Breast epithelium (tissue), 4 donors: Measurements from ENCODE around the gene DISP3. TPM values are rescaled to one million over a fixed set of nuclear protein-coding genes. Genes with fewer than 3 reads are reported as not detected.

Source experiments
- DNase-seq, 2 donors: peaks; one replicate each; pipeline ENCODE4 v3.0.0-alpha.2; 2019; ENCODE audit warnings: low spot score in 2 of 2
- H3K27ac ChIP-seq, 2 donors: fragments of 200-600 bp; sonication (generic) in 1 of 2; one replicate each; pipeline ENCODE4 v1.5.1; 2016 to 2019; ENCODE audit warnings: mild to moderate bottlenecking in 1 of 2
- H3K27me3 ChIP-seq, 2 donors: fragments of 200-600 bp; sonication (generic) in 1 of 2; one replicate each; pipeline versions ENCODE4 v1.5.1 to v1.6.0; 2017 to 2019; ENCODE audit warnings: control low read depth in 1 of 2, mild to moderate bottlenecking in 1 of 2
- H3K36me3 ChIP-seq: fragments of 200-600 bp; one replicate; pipeline ENCODE4 v1.5.1; 2019
- H3K4me1 ChIP-seq, 2 donors: fragments of 200-600 bp; sonication (generic); one replicate each; pipeline ENCODE4 v1.5.1; 2016 to 2019; ENCODE audit warnings: control low read depth in 1 of 2
- H3K4me3 ChIP-seq, 3 donors: fragments of 200-600 bp; sonication (generic); 1 replicate in 2 of 3; 2 replicates in 1 of 3; pipeline ENCODE4 v1.5.1; 2016 to 2019; ENCODE audit warnings: mild to moderate bottlenecking in 3 of 3, moderate library complexity in 2 of 3
- H3K9me3 ChIP-seq, 2 donors: fragments of 200-600 bp; sonication (generic) in 1 of 2; one replicate each; pipeline ENCODE4 v1.5.1; 2016 to 2019; ENCODE audit warnings: control low read depth in 1 of 2
- POLR2A ChIP-seq: fragments of 450-650 bp; IDR thresholded peaks from one replicate; pipeline ENCODE4 v1.6.1; 2016; ENCODE audit warnings: antibody characterized with exemption, mild to moderate bottlenecking, moderate library complexity
- POLR2AphosphoS5 ChIP-seq, 3 donors: sonication (generic); formaldehyde crosslinking; IDR thresholded peaks; one replicate each; pipeline ENCODE4 v1.6.1; 2017; ENCODE audit warnings: antibody characterized with exemption in 3 of 3
- intact Hi-C: fragments of 100-400 bp; cut with DNase I; formaldehyde crosslinking; loops from one replicate; pipeline ENCODE4 v1.15.1; 2023; ENCODE audit warnings: low total_unique reads
- total RNA-seq, 3 donors: library from RNA; depleted of rRNA; stranded (reverse); fragments of >200 nt; gene quantifications; one replicate each; pipeline ENCODE4 v1.1.0, GENCODE V29; 2016
- TF ChIP-seq, protein P1 (sequence below), 3 donors: fragments of 450-650 bp; IDR thresholded peaks; one replicate each; pipeline ENCODE4 v1.5.1; 2016 to 2017; ENCODE audit warnings: antibody characterized with exemption in 3 of 3, mild to moderate bottlenecking in 3 of 3, moderate library complexity in 3 of 3

The DISP3 gene
- total RNA-seq, 3 donors from 2014 or later, result 0.88 TPM; not detected in 2

DNA sequence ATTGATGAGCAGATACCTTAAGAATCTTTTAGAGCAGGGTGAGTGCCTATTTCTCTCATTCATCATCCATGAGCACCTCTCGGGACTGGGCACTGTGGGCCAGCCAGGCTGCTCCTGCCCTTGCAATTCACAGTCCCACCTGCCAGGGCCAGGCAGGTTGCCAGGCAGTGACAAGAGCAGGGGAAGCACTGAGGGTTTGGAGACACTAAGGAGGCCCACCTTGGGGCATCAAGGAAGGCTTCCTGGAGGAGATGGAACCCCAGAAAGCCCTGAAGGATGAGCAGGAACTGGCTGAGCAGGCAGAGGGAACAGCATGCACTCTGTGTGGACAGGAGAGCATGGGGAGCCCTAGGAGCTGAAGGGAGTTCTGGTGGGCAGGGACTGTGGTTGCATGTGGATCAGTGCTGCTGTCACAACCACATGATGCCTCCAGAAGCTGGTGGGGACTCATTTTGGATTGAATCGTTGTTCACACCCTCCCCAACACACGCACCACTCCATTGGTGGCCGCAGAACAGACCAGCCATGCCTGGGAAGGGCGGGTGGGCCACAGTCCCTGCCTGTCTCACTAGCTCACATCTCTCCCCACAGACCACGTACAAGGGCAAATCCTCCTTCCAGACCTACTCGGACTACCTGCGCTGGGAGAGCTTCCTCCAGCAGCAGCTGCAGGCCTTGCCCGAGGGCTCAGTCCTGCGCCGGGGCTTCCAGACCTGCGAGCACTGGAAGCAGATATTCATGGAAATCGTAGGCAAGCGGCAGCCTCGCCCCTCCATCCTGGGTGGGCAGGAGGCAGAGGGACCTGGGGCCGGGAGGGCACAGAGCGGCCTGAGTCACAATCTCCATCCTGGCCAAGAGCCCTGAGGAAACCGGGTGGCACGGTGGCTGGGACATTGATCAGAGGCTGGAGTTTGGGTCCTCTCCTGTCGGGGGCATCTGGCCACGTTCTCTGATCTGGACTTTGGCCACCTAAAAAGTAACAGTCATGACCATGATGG, 55.1 kb downstream of the DISP3 start:
- TF ChIP-seq POLR2AphosphoS5 (IDR thresholded peaks at IDR 0.05) (no peak), POLR2A (no peak)
- TF ChIP-seq, protein P1, sequence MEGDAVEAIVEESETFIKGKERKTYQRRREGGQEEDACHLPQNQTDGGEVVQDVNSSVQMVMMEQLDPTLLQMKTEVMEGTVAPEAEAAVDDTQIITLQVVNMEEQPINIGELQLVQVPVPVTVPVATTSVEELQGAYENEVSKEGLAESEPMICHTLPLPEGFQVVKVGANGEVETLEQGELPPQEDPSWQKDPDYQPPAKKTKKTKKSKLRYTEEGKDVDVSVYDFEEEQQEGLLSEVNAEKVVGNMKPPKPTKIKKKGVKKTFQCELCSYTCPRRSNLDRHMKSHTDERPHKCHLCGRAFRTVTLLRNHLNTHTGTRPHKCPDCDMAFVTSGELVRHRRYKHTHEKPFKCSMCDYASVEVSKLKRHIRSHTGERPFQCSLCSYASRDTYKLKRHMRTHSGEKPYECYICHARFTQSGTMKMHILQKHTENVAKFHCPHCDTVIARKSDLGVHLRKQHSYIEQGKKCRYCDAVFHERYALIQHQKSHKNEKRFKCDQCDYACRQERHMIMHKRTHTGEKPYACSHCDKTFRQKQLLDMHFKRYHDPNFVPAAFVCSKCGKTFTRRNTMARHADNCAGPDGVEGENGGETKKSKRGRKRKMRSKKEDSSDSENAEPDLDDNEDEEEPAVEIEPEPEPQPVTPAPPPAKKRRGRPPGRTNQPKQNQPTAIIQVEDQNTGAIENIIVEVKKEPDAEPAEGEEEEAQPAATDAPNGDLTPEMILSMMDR (IDR thresholded peaks at IDR 0.05), result no peak
- H3K36me3 ChIP-seq, result no peaks in the 10 kb centered on the region
- peak in 1 of 2 donors; percentile 34 for DNase-seq
- no peaks in the 10 kb centered on the region for H3K4me1 ChIP-seq
- H3K27ac ChIP-seq, result no peak overlapping the region
- no peak overlapping the region for H3K4me3 ChIP-seq
- no peaks in the 10 kb centered on the region for H3K9me3 ChIP-seq
- H3K27me3 ChIP-seq, result peaks cover 0 to 17% of the 10 kb centered on the region in 2 donors
- intact Hi-C loops, result no loop called here

DNA sequence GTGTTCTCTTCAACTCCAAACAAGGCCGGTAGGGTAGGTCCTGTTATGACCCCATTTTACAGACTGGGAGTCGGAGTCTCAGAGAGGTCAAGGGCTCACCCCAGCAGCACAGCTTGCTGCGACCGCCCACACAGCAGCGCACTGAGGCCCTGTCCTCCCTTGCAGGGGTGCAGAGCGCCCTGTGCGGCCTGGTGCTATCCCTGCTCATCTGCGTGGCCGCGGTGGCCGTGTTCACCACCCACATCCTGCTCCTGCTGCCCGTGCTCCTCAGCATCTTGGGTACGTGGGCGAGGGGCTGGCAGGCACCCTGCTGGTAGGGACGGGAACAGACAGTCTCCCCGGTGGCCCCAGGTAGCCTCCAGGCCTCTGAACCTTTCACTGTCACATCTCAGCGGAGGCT, 55.9 kb downstream of the DISP3 start:
- H3K4me3 ChIP-seq, result no peak overlapping the region
- intact Hi-C loops, result loop anchor here (1.0 kb wide), 1 partner anchor 27 kb away; no protein-coding TSS in a partner anchor
- no peak for DNase-seq
- no peak for TF ChIP-seq POLR2A
- no peak for TF ChIP-seq POLR2AphosphoS5 (IDR thresholded peaks at IDR 0.05)
- TF ChIP-seq, protein P1 (IDR thresholded peaks at IDR 0.05), result no peak
- no peak overlapping the region for H3K27ac ChIP-seq
- no peaks in the 10 kb centered on the region for H3K36me3 ChIP-seq
- H3K4me1 ChIP-seq, result no peaks in the 10 kb centered on the region
- peaks cover 0 to 24% of the 10 kb centered on the region in 2 donors for H3K27me3 ChIP-seq
- no peaks in the 10 kb centered on the region for H3K9me3 ChIP-seq

DNA sequence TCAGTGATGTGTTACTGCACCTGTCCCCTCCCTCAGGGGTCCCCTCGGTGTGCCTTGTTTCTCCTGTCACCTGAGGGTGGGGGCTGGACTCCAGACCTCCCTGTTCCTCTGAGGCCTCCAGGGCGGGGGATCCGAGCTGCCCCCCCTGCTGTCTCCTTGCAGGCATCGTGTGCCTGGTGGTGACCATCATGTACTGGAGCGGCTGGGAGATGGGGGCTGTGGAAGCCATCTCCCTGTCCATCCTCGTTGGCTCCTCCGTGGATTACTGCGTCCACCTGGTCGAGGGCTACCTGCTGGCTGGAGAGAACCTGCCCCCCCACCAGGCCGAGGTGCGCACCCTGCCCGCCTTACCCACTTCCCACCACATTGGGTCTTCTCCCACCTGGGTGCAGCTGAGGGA, 56.4 kb downstream of the DISP3 start:
- intact Hi-C loops, result loop anchor here (1.0 kb wide), 1 partner anchor 27 kb away; no protein-coding TSS in a partner anchor
- Histone ChIP-seq H3K36me3 (no peaks in the 10 kb centered on the region), H3K4me1 (no peaks in the 10 kb centered on the region), H3K27ac (no peak overlapping the region), H3K9me3 (no peaks in the 10 kb centered on the region), H3K4me3 (no peak overlapping the region), H3K27me3 (peaks cover 0 to 29% of the 10 kb centered on the region in 2 donors)
- DNase-seq, result no peak
- TF ChIP-seq POLR2AphosphoS5 (IDR thresholded peaks at IDR 0.05), result no peak
- TF ChIP-seq, protein P1 (IDR thresholded peaks at IDR 0.05), result no peak

DNA sequence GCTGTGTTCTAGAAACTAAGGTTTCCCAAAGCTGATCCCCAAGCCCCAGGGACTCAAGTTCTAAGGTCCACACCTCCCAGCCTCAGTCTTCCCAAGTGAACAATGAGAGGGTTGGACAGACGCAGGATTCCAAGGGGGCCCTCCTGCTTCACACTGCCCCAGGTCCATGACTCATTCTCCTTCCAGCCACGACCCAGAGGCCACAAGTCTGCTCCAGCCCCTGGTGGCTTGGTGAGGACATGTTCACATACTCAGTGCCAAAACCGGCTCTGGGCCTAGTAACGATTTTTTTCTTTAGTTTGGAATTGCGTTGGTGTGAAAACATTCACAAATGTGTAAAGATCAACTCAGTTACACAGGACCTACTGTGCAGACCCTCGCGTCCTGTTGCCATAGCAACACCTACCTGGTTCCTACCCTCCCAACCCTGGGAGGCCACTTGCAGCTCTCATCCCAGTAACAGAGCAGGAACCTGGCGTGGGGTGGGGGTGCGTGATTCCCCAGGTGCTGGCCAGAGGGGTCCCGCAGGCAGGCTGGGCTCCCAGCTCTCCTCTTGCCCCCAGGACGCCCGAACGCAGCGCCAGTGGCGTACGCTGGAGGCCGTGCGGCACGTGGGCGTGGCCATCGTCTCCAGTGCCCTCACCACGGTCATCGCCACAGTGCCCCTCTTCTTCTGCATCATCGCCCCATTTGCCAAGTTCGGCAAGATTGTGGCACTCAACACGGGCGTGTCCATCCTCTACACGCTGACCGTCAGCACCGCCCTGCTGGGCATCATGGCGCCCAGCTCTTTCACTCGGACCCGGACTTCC, 57.0 kb downstream of the DISP3 start:
- Histone ChIP-seq H3K4me1 (no peaks in the 10 kb centered on the region), H3K27ac (no peak overlapping the region), H3K36me3 (no peaks in the 10 kb centered on the region), H3K27me3 (peaks cover 0 to 33% of the 10 kb centered on the region in 2 donors), H3K4me3 (no peak overlapping the region), H3K9me3 (no peaks in the 10 kb centered on the region)
- intact Hi-C loops, result loop anchor here (1.0 kb wide), 1 partner anchor 26 kb away; no protein-coding TSS in a partner anchor
- no peak for DNase-seq
- TF ChIP-seq, protein P1 (IDR thresholded peaks at IDR 0.05), result no peak
- TF ChIP-seq POLR2AphosphoS5 (IDR thresholded peaks at IDR 0.05) (no peak), POLR2A (no peak)
